A549 (cell line): Measurements from ENCODE around the gene SFXN1.

Source experiments
- CHD2 ChIP-seq: fragments of 150-350 bp; IDR thresholded peaks from 2 replicates; pipeline ENCODE4 v1.6.1; 2014; ENCODE audit warnings: low read length; ENCODE audit not compliant: partially characterized antibody
- CTCF ChIP-seq: fragments of >200 bp; sonication (Bioruptor Twin); formaldehyde crosslinking; IDR thresholded peaks from 3 replicates; pipeline ENCODE4 v1.5.1; 2016
- EP300 ChIP-seq, 2 experiments: fragments of >200 bp; sonication (Bioruptor Twin); formaldehyde crosslinking; IDR thresholded peaks; 2 replicates in 1 of 2; 3 replicates in 1 of 2; pipeline ENCODE4 v1.6.1; 2016 to 2017
- NR3C1 ChIP-seq: fragments of >200 bp; sonication (Bioruptor Twin); formaldehyde crosslinking; IDR thresholded peaks from 3 replicates; pipeline ENCODE4 v1.6.1; 2017
- POLR2A ChIP-seq: IDR thresholded peaks from 2 replicates; pipeline ENCODE4 v1.6.1; 2012; ENCODE audit warnings: mild to moderate bottlenecking, low read length
- RAD21 ChIP-seq, 2 experiments: fragments of >200 bp in 1 of 2; sonication (Bioruptor Twin) in 1 of 2; formaldehyde crosslinking in 1 of 2; IDR thresholded peaks in 1 of 2; conservative IDR thresholded peaks in 1 of 2; 2 replicates in 1 of 2; 3 replicates in 1 of 2; pipeline ENCODE4 v1.6.1; 2012 to 2018; ENCODE audit warnings: inconsistent platforms in 1 of 2

GRCh38 chr5:175555168-175555785 lies 76.9 kb downstream of the SFXN1 start:
- no peak for TF ChIP-seq EP300 (IDR thresholded peaks at IDR 0.05)
- no peak for TF ChIP-seq NR3C1
- TF ChIP-seq CHD2 = no peak
- TF ChIP-seq CTCF = no peak
- no peak for TF ChIP-seq RAD21 (conservative IDR thresholded peaks at IDR 0.05 in 1 of 2, IDR thresholded peaks at IDR 0.05 in 1 of 2)
- no peak for TF ChIP-seq POLR2A
